ENCODE results near the gene GALNT18. TPM values are rescaled to one million over a fixed set of nuclear protein-coding genes. Genes with fewer than 3 reads are reported as not detected.

The GALNT18 gene
- total RNA-seq, 1 donor from 2014 or later: 46.4 TPM

DNA sequence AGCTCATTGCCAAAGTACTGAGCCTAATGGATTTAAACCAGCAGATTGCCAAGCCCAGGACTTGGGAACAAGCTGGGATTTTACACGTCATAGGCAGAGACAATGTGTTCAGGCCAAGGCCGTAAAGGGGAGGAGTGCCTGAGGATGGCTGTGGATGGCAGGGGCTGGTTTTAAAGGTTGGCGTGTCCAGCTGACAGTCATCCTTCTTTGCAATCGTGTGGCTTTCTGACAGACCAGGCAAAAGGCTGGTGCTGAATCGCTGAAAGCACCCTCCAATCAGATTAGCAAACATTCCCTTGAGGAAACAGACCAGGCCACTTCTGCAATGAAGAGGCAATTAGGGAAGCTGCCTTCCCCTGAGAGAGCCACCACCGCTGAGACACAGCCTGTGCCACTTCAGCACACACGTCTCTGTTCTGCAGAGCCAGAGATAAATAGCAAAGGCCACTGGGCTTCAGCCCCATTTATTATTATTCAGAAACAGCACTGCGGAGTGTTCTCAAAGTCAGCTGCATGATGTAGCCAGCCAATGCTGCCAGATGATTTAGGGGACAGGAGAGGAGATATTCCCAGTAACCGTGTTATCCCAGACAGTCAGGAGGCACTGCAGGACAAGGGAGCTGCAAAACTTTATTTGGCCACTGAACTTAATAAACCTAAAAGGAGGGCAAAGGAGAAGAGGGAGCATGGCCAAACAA, 214.6 kb downstream of the GALNT18 start:
- peak overlapping the region; percentile 47 for H3K27ac ChIP-seq

GRCh38 chr11:11406652-11407051, 215.2 kb downstream of the GALNT18 start:
- Histone ChIP-seq H3K4me1 (peaks cover 71% of the 10 kb centered on the region), H3K4me3 (no peak overlapping the region), H3K27me3 (ENCODE audit: low read depth) (no peaks in the 10 kb centered on the region), H3K27ac (peak overlapping the region; percentile 47), H3K9me3 (no peaks in the 10 kb centered on the region), H3K36me3 (no peaks in the 10 kb centered on the region)
- no peak for ATAC-seq
- intact Hi-C loops (cut with DNase I): no loop called here
- no peak for DNase-seq
- TF ChIP-seq, protein P1, sequence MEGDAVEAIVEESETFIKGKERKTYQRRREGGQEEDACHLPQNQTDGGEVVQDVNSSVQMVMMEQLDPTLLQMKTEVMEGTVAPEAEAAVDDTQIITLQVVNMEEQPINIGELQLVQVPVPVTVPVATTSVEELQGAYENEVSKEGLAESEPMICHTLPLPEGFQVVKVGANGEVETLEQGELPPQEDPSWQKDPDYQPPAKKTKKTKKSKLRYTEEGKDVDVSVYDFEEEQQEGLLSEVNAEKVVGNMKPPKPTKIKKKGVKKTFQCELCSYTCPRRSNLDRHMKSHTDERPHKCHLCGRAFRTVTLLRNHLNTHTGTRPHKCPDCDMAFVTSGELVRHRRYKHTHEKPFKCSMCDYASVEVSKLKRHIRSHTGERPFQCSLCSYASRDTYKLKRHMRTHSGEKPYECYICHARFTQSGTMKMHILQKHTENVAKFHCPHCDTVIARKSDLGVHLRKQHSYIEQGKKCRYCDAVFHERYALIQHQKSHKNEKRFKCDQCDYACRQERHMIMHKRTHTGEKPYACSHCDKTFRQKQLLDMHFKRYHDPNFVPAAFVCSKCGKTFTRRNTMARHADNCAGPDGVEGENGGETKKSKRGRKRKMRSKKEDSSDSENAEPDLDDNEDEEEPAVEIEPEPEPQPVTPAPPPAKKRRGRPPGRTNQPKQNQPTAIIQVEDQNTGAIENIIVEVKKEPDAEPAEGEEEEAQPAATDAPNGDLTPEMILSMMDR (IDR thresholded peaks at IDR 0.05): no peak

More for the DNA sequence above, 214.6 kb downstream of the GALNT18 start:
- intact Hi-C loops (cut with DNase I): no loop called here
- TF ChIP-seq, protein P1 (IDR thresholded peaks at IDR 0.05): peak; percentile 21
- Histone ChIP-seq H3K9me3 (no peaks in the 10 kb centered on the region), H3K27me3 (ENCODE audit: low read depth) (no peaks in the 10 kb centered on the region), H3K4me1 (peaks cover 68% of the 10 kb centered on the region), H3K36me3 (no peaks in the 10 kb centered on the region), H3K4me3 (no peak overlapping the region)
- DNase-seq (no peak), ATAC-seq (peak; percentile 77 to 78)

DNA sequence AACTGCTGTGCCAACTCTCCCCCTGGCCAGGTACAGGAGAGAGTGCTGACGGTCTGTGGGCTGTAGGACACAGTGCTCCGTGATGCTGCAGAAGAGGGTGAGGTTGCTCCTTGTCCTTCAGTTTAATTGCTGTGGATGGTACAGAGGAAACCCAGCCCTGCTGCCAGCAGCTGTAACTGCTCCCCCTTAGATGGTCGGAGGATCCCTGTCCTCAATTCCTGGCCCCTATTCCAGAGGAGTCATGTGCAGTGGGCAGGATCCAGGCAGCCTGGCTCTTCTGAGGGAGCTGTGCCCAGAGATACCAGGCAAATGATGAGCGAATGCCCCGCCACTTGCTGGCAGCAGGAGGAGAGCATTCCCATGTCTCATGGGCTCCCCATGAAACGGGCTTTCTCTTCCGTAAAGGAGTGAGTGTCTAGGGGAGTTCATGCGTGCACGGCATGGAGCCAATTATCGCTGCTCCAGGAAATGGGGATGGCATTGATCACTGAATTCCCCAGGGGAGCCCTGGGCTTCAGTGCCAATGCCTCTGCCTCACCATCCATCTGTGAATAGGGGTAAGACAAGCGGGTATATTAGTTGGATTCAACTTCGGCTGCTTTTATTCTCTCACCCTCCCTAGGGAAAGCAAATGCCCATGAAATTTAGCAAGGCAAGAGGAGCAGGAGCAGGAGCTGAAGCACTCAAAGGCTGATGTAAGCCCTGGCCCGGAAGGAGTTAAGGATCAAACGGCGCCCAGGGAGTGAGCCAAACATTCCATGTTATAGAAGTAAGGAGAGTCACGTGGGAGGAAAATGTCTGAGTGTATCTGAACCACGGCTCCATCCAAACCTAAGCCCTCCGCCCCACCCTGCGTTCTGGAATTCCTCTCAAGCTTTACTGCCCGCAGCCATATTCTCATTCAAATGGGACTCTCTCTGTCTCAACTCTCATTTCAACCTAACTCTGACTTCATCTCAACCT, 217.8 kb downstream of the GALNT18 start:
- Histone ChIP-seq H3K4me1 (peaks cover 61% of the 10 kb centered on the region), H3K36me3 (no peaks in the 10 kb centered on the region), H3K27me3 (ENCODE audit: low read depth) (no peaks in the 10 kb centered on the region), H3K27ac (peak overlapping the region; percentile 25), H3K9me3 (no peaks in the 10 kb centered on the region), H3K4me3 (no peak overlapping the region)
- intact Hi-C loops (cut with DNase I): no loop called here
- TF ChIP-seq, protein P1 (IDR thresholded peaks at IDR 0.05): no peak
- ATAC-seq (peak; percentile 74 to 78), DNase-seq (peak; percentile 61)

GRCh38 chr11:11401960-11402535, 219.8 kb downstream of the GALNT18 start:
- no peaks in the 10 kb centered on the region for H3K9me3 ChIP-seq
- intact Hi-C loops (cut with DNase I): no loop called here
- H3K4me1 ChIP-seq: peaks cover 43% of the 10 kb centered on the region
- DNase-seq (no peak), ATAC-seq (no peak)
- TF ChIP-seq, protein P1 (IDR thresholded peaks at IDR 0.05): no peak
- H3K4me3 ChIP-seq: no peak overlapping the region
- H3K27me3 ChIP-seq (ENCODE audit: low read depth): no peaks in the 10 kb centered on the region
- H3K27ac ChIP-seq: no peak overlapping the region
- H3K36me3 ChIP-seq: no peaks in the 10 kb centered on the region

DNA sequence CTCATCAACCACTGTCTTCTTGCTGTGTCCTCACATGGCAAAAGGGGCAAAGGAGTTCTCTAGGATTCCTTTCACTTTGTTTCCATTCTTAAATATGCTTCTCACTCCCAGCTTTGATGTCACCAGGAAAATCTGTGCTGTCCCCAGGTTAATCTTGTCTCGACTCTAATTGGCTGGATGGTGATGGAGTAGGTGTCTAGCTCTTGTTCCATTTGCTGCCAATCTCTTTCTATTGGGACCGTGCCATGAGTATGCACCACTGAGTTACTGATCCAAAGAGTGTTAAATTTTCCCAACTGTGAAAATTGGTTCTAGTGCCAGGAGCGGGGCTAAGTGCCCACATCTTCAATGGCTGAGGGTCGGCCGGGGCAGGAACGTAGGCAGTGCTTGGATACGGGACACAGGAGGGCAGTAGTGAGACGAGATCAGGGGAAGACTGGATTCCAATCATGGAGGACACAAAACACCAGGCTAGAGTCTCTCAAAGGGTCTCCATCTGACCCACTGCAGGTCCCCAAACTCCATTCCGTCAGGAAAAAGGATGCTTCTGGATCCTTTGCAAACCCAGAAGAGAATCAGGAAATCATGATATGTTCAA, 221.1 kb downstream of the GALNT18 start:
- no peaks in the 10 kb centered on the region for H3K27me3 ChIP-seq (ENCODE audit: low read depth)
- peaks cover 35% of the 10 kb centered on the region for H3K4me1 ChIP-seq
- TF ChIP-seq, protein P1 (IDR thresholded peaks at IDR 0.05): no peak
- no peak overlapping the region for H3K4me3 ChIP-seq
- H3K36me3 ChIP-seq: no peaks in the 10 kb centered on the region
- no peaks in the 10 kb centered on the region for H3K9me3 ChIP-seq
- ATAC-seq (no peak), DNase-seq (no peak)
- intact Hi-C loops (cut with DNase I): no loop called here
- H3K27ac ChIP-seq: no peak overlapping the region
